AG10803 (cell line): ENCODE data around the gene ARRB1.

Source experiments
- DNase-seq: peaks from one replicate; pipeline ENCODE4 v3.0.0; 2010; ENCODE audit warnings: low read depth
- H3K4me3 ChIP-seq: 2 replicates; pipeline ENCODE4 v1.5.1; 2011; ENCODE audit warnings: mild to moderate bottlenecking, low read length, control low read depth
- TF ChIP-seq, protein P1 (sequence below): conservative IDR thresholded peaks from 2 replicates; pipeline ENCODE4 v1.5.1; 2011; ENCODE audit warnings: mild to moderate bottlenecking, low read length, control low read depth, inconsistent platforms

ARRB1 gene

DNA sequence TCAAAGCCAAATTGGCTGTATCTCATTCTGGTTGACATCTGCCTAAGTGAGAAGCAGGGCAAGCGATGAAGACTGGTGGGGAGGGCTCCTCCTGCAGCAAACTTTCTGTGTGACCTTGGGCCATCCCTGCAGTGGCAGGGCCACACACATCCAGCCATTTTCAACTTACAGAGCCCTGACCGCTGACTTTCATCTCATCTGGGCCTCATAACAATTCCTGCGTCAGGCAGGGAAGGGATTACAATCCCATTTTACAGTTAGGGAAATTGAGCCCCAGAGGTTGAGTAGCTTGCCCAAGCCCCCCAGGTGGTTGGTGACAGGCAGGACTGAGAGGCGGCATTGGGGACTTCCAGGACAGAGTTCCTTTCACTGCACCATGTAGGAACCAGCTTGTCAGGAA, 89.0 kb downstream of the ARRB1 start:
- no peak for DNase-seq
- no peak overlapping the region for H3K4me3 ChIP-seq
- TF ChIP-seq, protein P1, sequence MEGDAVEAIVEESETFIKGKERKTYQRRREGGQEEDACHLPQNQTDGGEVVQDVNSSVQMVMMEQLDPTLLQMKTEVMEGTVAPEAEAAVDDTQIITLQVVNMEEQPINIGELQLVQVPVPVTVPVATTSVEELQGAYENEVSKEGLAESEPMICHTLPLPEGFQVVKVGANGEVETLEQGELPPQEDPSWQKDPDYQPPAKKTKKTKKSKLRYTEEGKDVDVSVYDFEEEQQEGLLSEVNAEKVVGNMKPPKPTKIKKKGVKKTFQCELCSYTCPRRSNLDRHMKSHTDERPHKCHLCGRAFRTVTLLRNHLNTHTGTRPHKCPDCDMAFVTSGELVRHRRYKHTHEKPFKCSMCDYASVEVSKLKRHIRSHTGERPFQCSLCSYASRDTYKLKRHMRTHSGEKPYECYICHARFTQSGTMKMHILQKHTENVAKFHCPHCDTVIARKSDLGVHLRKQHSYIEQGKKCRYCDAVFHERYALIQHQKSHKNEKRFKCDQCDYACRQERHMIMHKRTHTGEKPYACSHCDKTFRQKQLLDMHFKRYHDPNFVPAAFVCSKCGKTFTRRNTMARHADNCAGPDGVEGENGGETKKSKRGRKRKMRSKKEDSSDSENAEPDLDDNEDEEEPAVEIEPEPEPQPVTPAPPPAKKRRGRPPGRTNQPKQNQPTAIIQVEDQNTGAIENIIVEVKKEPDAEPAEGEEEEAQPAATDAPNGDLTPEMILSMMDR = no peak

DNA sequence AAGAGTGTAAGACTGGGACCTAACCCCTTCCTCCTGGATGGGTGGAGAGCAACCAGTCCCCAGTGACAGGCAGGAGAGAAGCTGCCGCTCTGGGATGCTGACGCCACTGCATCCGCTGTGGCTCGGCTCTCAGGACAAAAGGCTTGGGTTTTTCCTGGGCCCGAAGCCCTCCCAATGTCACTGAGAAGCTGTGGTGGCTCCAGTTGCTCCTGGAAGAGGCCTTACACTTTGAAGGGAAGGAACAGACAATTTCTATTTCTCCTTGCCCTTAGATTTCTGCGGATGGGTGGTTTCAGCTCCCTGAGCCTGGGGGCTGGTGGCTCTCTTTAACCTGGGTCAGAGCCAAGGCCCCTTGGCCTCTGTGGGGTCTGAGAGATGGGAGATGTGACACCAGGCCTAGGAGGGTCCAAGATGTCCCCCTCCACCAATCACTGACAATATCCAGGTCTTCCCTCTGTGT, 89.5 kb downstream of the ARRB1 start:
- no peak for DNase-seq
- TF ChIP-seq, protein P1 = no peak
- H3K4me3 ChIP-seq = no peak overlapping the region

DNA sequence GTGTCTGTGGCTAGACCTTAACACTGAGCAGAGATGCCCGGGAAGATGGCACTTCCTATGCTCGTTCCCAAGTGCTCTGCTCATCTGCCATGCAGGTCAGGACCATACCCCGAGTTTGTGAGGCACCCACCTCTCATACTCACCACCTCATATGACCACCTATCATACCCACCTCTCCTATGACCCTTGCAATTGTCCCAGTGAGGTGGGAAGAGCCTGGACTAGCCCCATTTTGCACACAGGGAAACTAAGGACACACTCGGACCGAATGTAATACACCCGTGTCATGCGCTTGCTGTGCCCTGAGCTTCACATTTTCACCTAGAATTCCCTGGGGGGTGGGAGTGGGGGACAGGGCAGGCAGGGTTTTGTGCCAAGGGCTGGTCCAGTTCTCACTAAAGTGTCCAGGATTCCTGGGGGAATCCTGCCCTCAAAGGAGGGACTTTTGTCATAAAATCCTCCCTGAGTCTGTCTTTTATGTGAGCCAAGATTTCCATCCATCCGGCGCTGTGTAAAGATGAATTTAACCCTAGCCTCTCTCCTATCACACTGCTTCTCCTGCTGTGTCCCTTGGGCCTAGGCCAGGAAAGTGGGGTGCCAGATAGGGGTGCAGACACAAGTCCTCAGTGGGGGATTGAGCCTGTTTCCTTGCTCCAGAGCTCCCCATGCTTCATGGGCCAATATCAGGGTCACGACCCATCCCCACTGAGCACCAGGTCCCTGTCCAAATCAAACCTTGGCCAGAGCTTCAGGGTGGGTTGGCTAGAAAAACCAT, 90.9 kb downstream of the ARRB1 start:
- TF ChIP-seq, protein P1 = no peak
- DNase-seq = no peak
- no peak overlapping the region for H3K4me3 ChIP-seq

DNA sequence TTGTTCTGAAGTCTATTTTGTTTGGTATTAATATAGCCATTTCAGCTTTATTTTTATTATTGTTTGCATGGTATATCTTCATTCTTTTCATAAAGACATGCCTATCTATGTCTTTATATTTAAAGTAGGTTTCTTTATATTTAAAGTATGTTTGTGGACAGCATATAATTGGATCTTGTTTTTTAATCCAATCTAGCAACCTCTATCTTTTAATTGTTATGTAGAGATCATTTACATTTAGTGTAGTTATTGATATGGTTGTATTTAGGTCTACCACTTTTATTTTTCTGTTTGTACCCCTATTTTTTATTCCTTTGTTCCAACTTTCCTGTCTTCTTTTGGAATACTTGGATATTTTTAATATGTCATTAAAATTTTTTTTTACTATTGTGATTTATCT, 97.1 kb downstream of the ARRB1 start:
- no peak overlapping the region for H3K4me3 ChIP-seq
- TF ChIP-seq, protein P1 = no peak
- no peak for DNase-seq

DNA sequence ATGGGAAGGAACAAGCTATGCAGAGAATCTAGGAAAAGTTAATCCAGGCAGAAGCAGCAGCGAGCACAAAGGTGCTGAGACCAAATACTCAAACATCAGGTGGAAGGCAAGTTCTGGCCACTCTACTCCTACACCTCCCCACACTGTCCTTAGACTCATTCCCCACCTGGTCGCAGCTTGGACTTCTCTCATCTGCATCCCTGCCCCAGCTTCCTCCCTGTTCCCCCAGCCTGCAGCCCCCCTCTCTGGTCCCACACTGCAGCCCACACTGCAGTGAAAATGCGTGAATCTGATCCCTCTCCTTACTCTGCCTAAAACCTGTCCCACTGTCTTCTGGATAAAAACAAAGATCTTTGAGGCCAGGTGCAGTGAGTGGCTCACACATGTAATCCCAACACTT, 101.8 kb downstream of the ARRB1 start:
- no peak for DNase-seq
- H3K4me3 ChIP-seq = no peak overlapping the region
- TF ChIP-seq, protein P1 = no peak

DNA sequence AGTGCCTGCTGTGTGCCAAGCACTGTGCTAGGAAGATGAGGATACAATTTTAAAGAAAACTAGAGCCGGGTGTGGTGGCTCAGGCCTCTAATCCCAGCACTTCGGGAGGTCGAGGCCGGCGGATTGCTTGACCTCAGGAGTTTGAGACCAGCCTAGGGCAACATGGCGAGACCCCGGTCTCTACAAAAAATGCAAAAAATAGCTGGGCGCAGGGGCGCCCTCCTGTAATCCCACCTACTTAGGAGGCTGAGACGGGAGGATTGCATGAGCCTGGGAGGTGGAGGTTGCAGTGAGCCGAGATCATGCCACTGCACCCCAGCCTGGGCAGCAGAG, 102.6 kb downstream of the ARRB1 start:
- H3K4me3 ChIP-seq = no peak overlapping the region

More for the DNA sequence above, 102.6 kb downstream of the ARRB1 start:
- DNase-seq = no peak
- TF ChIP-seq, protein P1 = no peak
